ENCODE results near the gene MID1IP1.

- TF ChIP-seq CTCF (IDR thresholded peaks at IDR 0.05; ENCODE audit: poor library complexity) = no peak
- no peak for TF ChIP-seq EZH2 (IDR thresholded peaks at IDR 0.05; ENCODE audit: borderline replicate concordance)
These were observed 38.0 kb downstream of the MID1IP1 start for GRCh38 chrX:38839277-38839676.
